OCI-LY1 (cell line): Measurements from ENCODE around the gene MUTYH.

Source experiments
- H2AFZ ChIP-seq: fragments of 200-600 bp; sonication (generic), shearing (Covaris generic); 2 replicates; pipeline ENCODE4 v1.6.0; 2014; ENCODE audit warnings: antibody characterized with exemption, mild to moderate bottlenecking, low read length
- H3F3A ChIP-seq: fragments of 200-600 bp; sonication (generic), shearing (Covaris generic); 2 replicates; pipeline ENCODE4 v1.6.0; 2014; ENCODE audit warnings: mild to moderate bottlenecking, antibody characterized with exemption, low read length, moderate library complexity; ENCODE audit not compliant: insufficient read depth
- H3K27ac ChIP-seq: fragments of 200-600 bp; sonication (generic); 2 replicates; pipeline ENCODE4 v1.5.1; 2014; ENCODE audit warnings: low read length, mixed run types, mild to moderate bottlenecking, low read depth; ENCODE audit not compliant: poor library complexity, severe bottlenecking
- H3K27me3 ChIP-seq: fragments of 200-600 bp; sonication (generic); 2 replicates; pipeline ENCODE4 v1.6.0; 2014; ENCODE audit warnings: antibody characterized with exemption, mild to moderate bottlenecking, low read length, moderate library complexity; ENCODE audit not compliant: insufficient read depth
- H3K36me3 ChIP-seq: fragments of 200-600 bp; sonication (generic); 2 replicates; pipeline ENCODE4 v1.6.1; 2014; ENCODE audit warnings: mild to moderate bottlenecking, antibody characterized with exemption, low read length, moderate library complexity, mixed read lengths; ENCODE audit not compliant: insufficient read depth
- H3K4me1 ChIP-seq: fragments of 200-600 bp; sonication (generic); 2 replicates; pipeline ENCODE4 v1.5.1; 2014; ENCODE audit warnings: mild to moderate bottlenecking, low read length, moderate library complexity; ENCODE audit not compliant: insufficient read depth, severe bottlenecking
- H3K4me2 ChIP-seq: fragments of 200-600 bp; sonication (generic), shearing (Covaris generic); 2 replicates; pipeline ENCODE4 v1.6.1; 2014; ENCODE audit warnings: low read length
- H3K4me3 ChIP-seq: fragments of 200-600 bp; sonication (generic); 2 replicates; pipeline ENCODE4 v1.5.1; 2014; ENCODE audit warnings: low read length, low read depth, mild to moderate bottlenecking, mixed read lengths; ENCODE audit not compliant: poor library complexity, severe bottlenecking
- H3K79me2 ChIP-seq: fragments of 200-600 bp; shearing (Covaris generic); 2 replicates; pipeline ENCODE4 v1.6.1; 2016; ENCODE audit warnings: mixed run types, low read length, mixed read lengths; ENCODE audit not compliant: insufficient read depth
- H3K9ac ChIP-seq: fragments of 200-600 bp; sonication (generic), shearing (Covaris generic); 2 replicates; pipeline ENCODE4 v1.6.1; 2014; ENCODE audit warnings: mild to moderate bottlenecking, low read length, mixed read lengths
- H3K9me2 ChIP-seq: fragments of 200-600 bp; sonication (generic), shearing (Covaris generic); 2 replicates; pipeline ENCODE4 v1.6.1; 2014; ENCODE audit warnings: low read depth, mild to moderate bottlenecking, low read length, mixed read lengths
- H3K9me3 ChIP-seq: fragments of 200-600 bp; shearing (Covaris generic); 2 replicates; pipeline ENCODE4 v1.6.1; 2014; ENCODE audit warnings: low read length, mixed read lengths
- H4K20me1 ChIP-seq: fragments of 200-600 bp; sonication (generic), shearing (Covaris generic); 2 replicates; pipeline ENCODE4 v1.6.0; 2016; ENCODE audit warnings: mild to moderate bottlenecking, low read length; ENCODE audit not compliant: insufficient read depth
- CTCF ChIP-seq: fragments of 200-600 bp; sonication (generic), shearing (Covaris generic); IDR thresholded peaks from 2 replicates; pipeline ENCODE4 v1.5.1; 2017; ENCODE audit warnings: mild to moderate bottlenecking, antibody characterized with exemption, low read length, moderate library complexity, mixed read lengths
- EZH2 ChIP-seq: fragments of 200-600 bp; sonication (generic), shearing (Covaris generic); IDR thresholded peaks from 2 replicates; pipeline ENCODE4 v1.8.0; 2017; ENCODE audit warnings: borderline replicate concordance, mixed run types, mild to moderate bottlenecking, antibody characterized with exemption, low read length, moderate library complexity, mixed read lengths

The MUTYH gene

GRCh38 chr1:45375104-45376090 is 35.2 kb upstream of the MUTYH start:
- Histone ChIP-seq H4K20me1 (no peaks in the 10 kb centered on the region), H3K9me2 (no peaks in the 10 kb centered on the region), H3K27me3 (no peaks in the 10 kb centered on the region), H3K4me3 (no peak overlapping the region), H3K4me1 (peaks cover 7% of the 10 kb centered on the region), H3K9me3 (no peaks in the 10 kb centered on the region), H3K4me2 (no peak overlapping the region), H3K9ac (no peak overlapping the region), H3K27ac (no peak overlapping the region), H3K36me3 (no peaks in the 10 kb centered on the region), H3F3A (peaks cover 7% of the 10 kb centered on the region; the same call in 1 of the 2 replicates), H2AFZ (no peak overlapping the region), H3K79me2 (no peaks in the 10 kb centered on the region)
- TF ChIP-seq EZH2 (no peak), CTCF (peak; percentile 19)

- no peak for TF ChIP-seq EZH2
- no peak for TF ChIP-seq CTCF
- Histone ChIP-seq H3K4me2 (no peak overlapping the region), H3K79me2 (no peaks in the 10 kb centered on the region), H3K4me3 (no peak overlapping the region), H3K9ac (no peak overlapping the region), H3K4me1 (peaks cover 7% of the 10 kb centered on the region), H3K36me3 (no peaks in the 10 kb centered on the region), H3K27ac (no peak overlapping the region), H2AFZ (no peak overlapping the region), H3K9me2 (no peaks in the 10 kb centered on the region), H3K9me3 (no peaks in the 10 kb centered on the region), H3F3A (peaks cover 7% of the 10 kb centered on the region; the same call in 1 of the 2 replicates), H4K20me1 (no peaks in the 10 kb centered on the region), H3K27me3 (no peaks in the 10 kb centered on the region)
These were observed 33.3 kb upstream of the MUTYH start for GRCh38 chr1:45373573-45373972.

GRCh38 chr1:45370575-45370974 is 30.3 kb upstream of the MUTYH start:
- Histone ChIP-seq H3K27me3 (no peaks in the 10 kb centered on the region), H2AFZ (no peak overlapping the region), H3F3A (peaks cover 4% of the 10 kb centered on the region; the same call in 1 of the 2 replicates), H3K36me3 (no peaks in the 10 kb centered on the region), H3K27ac (no peak overlapping the region), H3K4me3 (no peak overlapping the region), H3K79me2 (no peaks in the 10 kb centered on the region), H3K4me2 (no peak overlapping the region), H3K9ac (no peak overlapping the region), H3K4me1 (peaks cover 7% of the 10 kb centered on the region), H3K9me3 (no peaks in the 10 kb centered on the region), H4K20me1 (no peaks in the 10 kb centered on the region), H3K9me2 (no peaks in the 10 kb centered on the region)
- TF ChIP-seq CTCF (no peak), EZH2 (no peak)
